Measurements from ENCODE around the gene VAMP5. TPM values are rescaled to one million over a fixed set of nuclear protein-coding genes. Genes with fewer than 3 reads are reported as not detected.

The VAMP5 gene
- total and polyA plus RNA-seq, 2 donors (not counting 3 experiments of a cell fraction or from before 2014, with no cell fraction given): 186 to 624 TPM

GRCh38 chr2:85635011-85635410, 50.8 kb downstream of the VAMP5 start:
- Histone ChIP-seq H3K27ac (ENCODE audit: insufficient read depth, low read depth, low read length) (no peak overlapping the region), H3K9ac (replicated peaks; ENCODE audit: extremely low read depth, insufficient read depth, low read length) (no peak overlapping the region), H3K9me1 (replicated peaks; ENCODE audit: control insufficient read depth, extremely low read depth, insufficient read depth, low read length) (no peaks in the 10 kb centered on the region), H3K4me1 (ENCODE audit: control insufficient read depth, extremely low read depth, insufficient read depth, low read length) (no peaks in the 10 kb centered on the region), H3K9me3 (replicated peaks; ENCODE audit: control insufficient read depth, insufficient read depth, low read length) (no peaks in the 10 kb centered on the region), H2AFZ (ENCODE audit: low read depth, low read length) (no peak overlapping the region), H3K36me3 (ENCODE audit: control insufficient read depth in 2 of 2, extremely low read depth in 1 of 2, insufficient read depth in 2 of 2, low read length in 2 of 2) (peaks cover 36 to 53% of the 10 kb centered on the region in 2 experiments), H3K79me2 (ENCODE audit: control insufficient read depth, insufficient read depth, low read length) (peaks cover 13% of the 10 kb centered on the region), H3K4me3 (replicated peaks in 1 of 3; ENCODE audit: insufficient read depth in 1 of 3, low read depth in 1 of 3, low read length in 3 of 3) (no peak overlapping the region), H3K27me3 (ENCODE audit: control insufficient read depth in 2 of 2, insufficient read depth in 2 of 2, low read length in 2 of 2) (no peaks in the 10 kb centered on the region), H4K20me1 (replicated peaks; ENCODE audit: control insufficient read depth, extremely low read depth, insufficient read depth, low read length) (peaks cover 3% of the 10 kb centered on the region), H3K4me2 (ENCODE audit: insufficient read depth, low read length) (no peak overlapping the region)
- intact Hi-C loops (cut with micrococcal nuclease) (no loop called here), dilution Hi-C loops (cut with MboI; ENCODE audit: extremely low pct_ligation_motif_present, low sequenced_read_pairs) (no loop called here)
- no TSS peak for BruUV-seq (replicated peaks)
- FAIRE-seq (no peak), DNase-seq (ENCODE audit: low read depth, low spot score) (no peak)
- ChIA-PET POLR2A (interaction anchor here (0.6 kb wide), 1 partner anchor 59 kb away, joined by 4 read pairs; no protein-coding TSS in a partner anchor), CTCF (interaction anchor here (0.8 to 5.9 kb wide), 5 partner anchors 14 to 94 kb away, joined by 3 to 137 read pairs (median 74); partner anchors contain the start of gene TMEM150A)
- TF ChIP-seq EZH2 (IDR thresholded peaks at IDR 0.05; ENCODE audit: borderline replicate concordance, low read depth, low read length, severe bottlenecking): no peak
- no peak for TF ChIP-seq CTCF (IDR thresholded peaks at IDR 0.05; ENCODE audit: extremely low read depth in 1 of 2, insufficient read depth in 1 of 2, low read depth in 1 of 2, low read length in 2 of 2)
- TF ChIP-seq FOS (IDR thresholded peaks at IDR 0.05; ENCODE audit: borderline replicate concordance, insufficient read depth, low read length): no peak
- no peak for TF ChIP-seq POLR2AphosphoS5 (IDR thresholded peaks at IDR 0.05; ENCODE audit: insufficient read depth, low read depth, low read length)
- no peak for TF ChIP-seq GATA2 (IDR thresholded peaks at IDR 0.05; ENCODE audit: insufficient read depth, insufficient read length, low read depth, low read length)
